Endodermal cell (in vitro differentiated cells): ENCODE data around the gene SRD5A1. TPM values are rescaled to one million over a fixed set of nuclear protein-coding genes. Genes with fewer than 3 reads are reported as not detected.
A peak's percentile ranks its signal among the peaks of the same experiment; 100 is the strongest.

Experiments
- DNase-seq: peaks from one replicate; pipeline ENCODE4 v3.0.0-alpha.2; 2017
- H3K27ac ChIP-seq: 2 replicates; pipeline ENCODE4 v1.5.1; 2013; ENCODE audit warnings: mild to moderate bottlenecking, low read depth, low read length, moderate library complexity
- H3K27me3 ChIP-seq: 2 replicates; pipeline ENCODE4 v1.6.1; 2013; ENCODE audit warnings: mild to moderate bottlenecking, low read length, moderate library complexity; ENCODE audit not compliant: insufficient read depth, control insufficient read depth, poor library complexity, severe bottlenecking
- H3K36me3 ChIP-seq: 2 replicates; pipeline ENCODE4 v1.7.0; 2013; ENCODE audit warnings: mild to moderate bottlenecking, low read length, moderate library complexity; ENCODE audit not compliant: control insufficient read depth, insufficient read depth
- H3K4me1 ChIP-seq: one replicate; pipeline ENCODE4 v1.7.0; 2013; ENCODE audit warnings: low read length; ENCODE audit not compliant: control insufficient read depth, insufficient read depth
- H3K4me3 ChIP-seq: 2 replicates; pipeline ENCODE4 v1.5.1; 2013; ENCODE audit warnings: mild to moderate bottlenecking, low read length, moderate library complexity
- H3K9ac ChIP-seq: 2 replicates; pipeline ENCODE4 v1.6.1; 2013; ENCODE audit warnings: mild to moderate bottlenecking, low read length, moderate library complexity; ENCODE audit not compliant: poor library complexity, severe bottlenecking; ENCODE audit errors: extremely low read depth
- H3K9me3 ChIP-seq: 2 replicates; pipeline ENCODE4 v1.6.1; 2013; ENCODE audit warnings: mild to moderate bottlenecking, low read length, moderate library complexity; ENCODE audit not compliant: control insufficient read depth
- H3K27ac Mint-ChIP-seq: 2 replicates; pipeline ENCODE4 v1.8.0; 2020; ENCODE audit warnings: mixed read lengths
- H3K27me3 Mint-ChIP-seq: 2 replicates; pipeline ENCODE4 v1.8.0; 2021; ENCODE audit warnings: mild to moderate bottlenecking, mixed read lengths; ENCODE audit not compliant: insufficient read depth
- H3K36me3 Mint-ChIP-seq: 2 replicates; pipeline ENCODE4 v1.8.0; 2020; ENCODE audit warnings: low read depth, mixed read lengths
- H3K4me1 Mint-ChIP-seq: 2 replicates; pipeline ENCODE4 v1.8.0; 2020; ENCODE audit warnings: mixed read lengths
- H3K4me3 Mint-ChIP-seq: 2 replicates; pipeline ENCODE4 v1.8.0; 2020; ENCODE audit warnings: mild to moderate bottlenecking, moderate library complexity, mixed read lengths
- H3K9me3 Mint-ChIP-seq: 2 replicates; pipeline ENCODE4 v1.8.0; 2020; ENCODE audit warnings: mild to moderate bottlenecking, mixed read lengths
- WGBS, 2 experiments: methylation state at CpG; one replicate each; pipeline versions ENCODE4 v1.1.5 to v1.1.7; 2013; ENCODE audit warnings: missing lambda C conversion rate in 2 of 2, mixed read lengths in 1 of 2; ENCODE audit not compliant: insufficient coverage in 1 of 2, insufficient read length in 1 of 2; 5-methylcytosine and 5-hydroxymethylcytosine counted together
- total RNA-seq, 2 donors: library from RNA; stranded (reverse); fragmentation: NEBNext Ultra II Directional in 1 of 2; extraction: Animal tissue kit (Norgen Biotek cat#: 25700) in 1 of 2; gene quantifications; 2 replicates in 1 of 2; 3 replicates in 1 of 2; pipeline ENCODE4 v1.2.1, GENCODE V29; 2021
- TF ChIP-seq, protein P1 (sequence below): fragments of 200-600 bp; sonication (generic); conservative IDR thresholded peaks from 2 replicates; pipeline ENCODE4 v1.5.0; 2021; ENCODE audit warnings: antibody characterized with exemption, mild to moderate bottlenecking

SRD5A1 gene
- total RNA-seq, 2 donors from 2014 or later, result 15.0 to 16.2 TPM

DNA sequence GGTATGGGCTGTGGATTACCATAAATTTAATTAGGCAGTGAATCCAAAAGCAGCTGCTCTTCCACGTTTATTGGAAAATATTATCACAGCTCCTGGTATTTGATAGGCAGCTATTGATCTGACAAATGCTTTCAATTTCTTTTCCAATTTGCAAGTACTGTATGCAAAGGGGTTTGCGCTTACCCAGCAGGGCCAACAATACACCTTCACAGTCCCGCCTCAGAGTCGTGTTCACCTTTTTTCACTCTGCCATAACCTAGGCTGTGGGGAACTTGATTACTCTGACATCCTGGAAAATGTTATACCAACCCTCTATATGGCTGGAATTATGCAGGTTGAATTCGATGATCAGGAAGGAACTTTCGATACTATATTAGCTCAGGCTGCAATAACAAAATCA, 47.7 kb downstream of the SRD5A1 start:
- Histone ChIP-seq H3K4me3 (no peak overlapping the region), H3K27me3 (peaks cover 40% of the 10 kb centered on the region), H3K9me3 (no peaks in the 10 kb centered on the region), H3K36me3 (no peaks in the 10 kb centered on the region), H3K4me1 (no peaks in the 10 kb centered on the region), H3K9ac (no peak overlapping the region), H3K27ac (no peak overlapping the region)
- H3K27ac Mint-ChIP-seq, result no peak overlapping the region
- no peak for DNase-seq
- peaks cover 24% of the 10 kb centered on the region for H3K27me3 Mint-ChIP-seq
- no peaks in the 10 kb centered on the region for H3K4me1 Mint-ChIP-seq
- TF ChIP-seq, protein P1, sequence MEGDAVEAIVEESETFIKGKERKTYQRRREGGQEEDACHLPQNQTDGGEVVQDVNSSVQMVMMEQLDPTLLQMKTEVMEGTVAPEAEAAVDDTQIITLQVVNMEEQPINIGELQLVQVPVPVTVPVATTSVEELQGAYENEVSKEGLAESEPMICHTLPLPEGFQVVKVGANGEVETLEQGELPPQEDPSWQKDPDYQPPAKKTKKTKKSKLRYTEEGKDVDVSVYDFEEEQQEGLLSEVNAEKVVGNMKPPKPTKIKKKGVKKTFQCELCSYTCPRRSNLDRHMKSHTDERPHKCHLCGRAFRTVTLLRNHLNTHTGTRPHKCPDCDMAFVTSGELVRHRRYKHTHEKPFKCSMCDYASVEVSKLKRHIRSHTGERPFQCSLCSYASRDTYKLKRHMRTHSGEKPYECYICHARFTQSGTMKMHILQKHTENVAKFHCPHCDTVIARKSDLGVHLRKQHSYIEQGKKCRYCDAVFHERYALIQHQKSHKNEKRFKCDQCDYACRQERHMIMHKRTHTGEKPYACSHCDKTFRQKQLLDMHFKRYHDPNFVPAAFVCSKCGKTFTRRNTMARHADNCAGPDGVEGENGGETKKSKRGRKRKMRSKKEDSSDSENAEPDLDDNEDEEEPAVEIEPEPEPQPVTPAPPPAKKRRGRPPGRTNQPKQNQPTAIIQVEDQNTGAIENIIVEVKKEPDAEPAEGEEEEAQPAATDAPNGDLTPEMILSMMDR, result no peak
- peaks cover 3% of the 10 kb centered on the region for H3K9me3 Mint-ChIP-seq
- no peaks in the 10 kb centered on the region for H3K36me3 Mint-ChIP-seq
- no peak overlapping the region for H3K4me3 Mint-ChIP-seq
- WGBS, 2 experiments, result 56 to 68% methylated on average over 3 to 6 of the region's 6 CpGs

DNA sequence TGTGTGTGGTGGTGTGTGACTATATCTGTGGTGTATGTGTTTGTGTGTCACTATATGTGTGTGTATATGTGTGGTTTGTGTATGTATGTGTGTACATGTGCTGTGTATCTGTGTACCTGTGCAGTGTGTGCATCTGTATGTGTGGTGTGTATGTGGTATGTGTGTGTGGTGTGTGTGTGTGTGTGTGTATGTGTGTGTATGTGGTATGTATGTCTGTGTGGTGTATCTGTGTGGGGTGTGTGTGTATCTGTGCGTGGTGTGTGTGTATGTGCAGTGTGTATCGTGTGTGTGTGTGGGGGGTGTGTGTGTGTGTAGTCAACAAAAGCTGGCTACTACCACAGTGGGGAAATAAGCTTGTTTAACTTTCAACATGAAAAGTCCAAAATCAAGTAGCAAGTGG, 48.4 kb downstream of the SRD5A1 start:
- Mint-ChIP-seq H3K27ac (no peak overlapping the region), H3K9me3 (no peaks in the 10 kb centered on the region), H3K36me3 (no peaks in the 10 kb centered on the region), H3K4me1 (no peaks in the 10 kb centered on the region), H3K27me3 (peaks cover 26% of the 10 kb centered on the region), H3K4me3 (no peak overlapping the region)
- DNase-seq, result no peak
- H3K9me3 ChIP-seq, result no peaks in the 10 kb centered on the region
- H3K36me3 ChIP-seq, result no peaks in the 10 kb centered on the region
- H3K27ac ChIP-seq, result no peak overlapping the region
- H3K4me1 ChIP-seq, result no peaks in the 10 kb centered on the region
- peaks cover 45% of the 10 kb centered on the region for H3K27me3 ChIP-seq
- H3K4me3 ChIP-seq, result no peak overlapping the region
- no peak overlapping the region for H3K9ac ChIP-seq
- TF ChIP-seq, protein P1, result no peak
- 87% methylated on average over 2 of the region's 2 CpGs; no CpG with 5 or more reads in 1 of the 2 experiments for WGBS, 2 experiments

DNA sequence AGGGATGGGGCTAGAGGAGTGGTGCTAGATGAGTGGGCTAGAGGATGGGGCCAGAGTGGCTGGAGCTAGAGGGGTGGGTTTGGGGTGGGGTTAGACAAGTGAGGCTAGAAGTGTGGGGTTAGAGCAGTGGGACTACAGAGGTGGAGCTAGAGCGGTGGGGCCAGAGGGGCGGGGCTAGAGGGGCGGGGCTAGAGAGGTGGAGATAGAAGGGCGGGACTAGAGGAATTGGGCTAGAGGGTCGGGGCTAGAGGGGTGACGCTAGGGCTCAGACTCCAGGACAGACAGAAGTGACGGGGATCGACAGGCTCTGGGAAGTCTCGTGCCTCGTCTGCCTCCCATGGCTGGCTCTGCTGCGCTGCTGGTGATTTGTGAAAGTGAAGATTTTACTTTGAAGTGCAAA, 49.0 kb downstream of the SRD5A1 start:
- WGBS, 2 experiments, result 66% methylated on average over 11 of the region's 11 CpGs; no CpG with 5 or more reads in 1 of the 2 experiments
- peak; percentile 69 for DNase-seq
- H3K36me3 Mint-ChIP-seq, result no peaks in the 10 kb centered on the region

More for the DNA sequence above, 49.0 kb downstream of the SRD5A1 start:
- no peaks in the 10 kb centered on the region for H3K9me3 Mint-ChIP-seq
- no peak overlapping the region for H3K9ac ChIP-seq
- H3K27me3 Mint-ChIP-seq, result peaks cover 26% of the 10 kb centered on the region
- H3K4me1 ChIP-seq, result no peaks in the 10 kb centered on the region
- TF ChIP-seq, protein P1, result no peak
- no peak overlapping the region for H3K4me3 Mint-ChIP-seq
- peaks cover 45% of the 10 kb centered on the region for H3K27me3 ChIP-seq
- no peaks in the 10 kb centered on the region for H3K4me1 Mint-ChIP-seq
- no peaks in the 10 kb centered on the region for H3K36me3 ChIP-seq
- H3K27ac ChIP-seq, result no peak overlapping the region
- no peaks in the 10 kb centered on the region for H3K9me3 ChIP-seq
- no peak overlapping the region for H3K4me3 ChIP-seq
- no peak overlapping the region for H3K27ac Mint-ChIP-seq
